GM21390 (cell line): ENCODE measurements around the gene CCDC142.
A peak's percentile ranks its signal among the peaks of the same experiment; 100 is the strongest.
"Not testable (repeated sequence)": the region's sequence is repeated elsewhere in the genome, so short reads cannot be mapped to it uniquely, and the experiment has no call there.

Experiments
- ATAC-seq: cut with Tn5 transposase; IDR thresholded peaks from one replicate; pipeline ENCODE4 v1.9.1; 2021; ENCODE audit not compliant: unreplicated experiment

CCDC142 gene

GRCh38 chr2:74442483-74443297 is 40.1 kb downstream of the CCDC142 start:
- not testable (repeated sequence) for ATAC-seq

- no peak for ATAC-seq
These were observed 40.9 kb downstream of the CCDC142 start, which contains the start of gene RTKN for GRCh38 chr2:74441690-74442482. RTKN (minus strand) TSS chr2:74441937; CDS start chr2:74441816, 121 bp downstream.

- no peak for ATAC-seq
These were observed 41.6 kb downstream of the CCDC142 start for GRCh38 chr2:74441170-74441689.

- ATAC-seq: peak; percentile 93
These were observed 42.2 kb downstream of the CCDC142 start for GRCh38 chr2:74440378-74441169.

- no peak for ATAC-seq
These were observed 42.9 kb downstream of the CCDC142 start for GRCh38 chr2:74439803-74440377.

- ATAC-seq: no peak
These were observed 43.4 kb downstream of the CCDC142 start for GRCh38 chr2:74439373-74439772.

- ATAC-seq: no peak
These were observed 44.5 kb downstream of the CCDC142 start for GRCh38 chr2:74438248-74438647.

GRCh38 chr2:74436848-74437695 is 45.7 kb downstream of the CCDC142 start:
- ATAC-seq: no peak

GRCh38 chr2:74436111-74436805 is 46.5 kb downstream of the CCDC142 start:
- no peak for ATAC-seq

GRCh38 chr2:74430502-74430901 is 52.3 kb downstream of the CCDC142 start:
- no peak for ATAC-seq

GRCh38 chr2:74429487-74430451 is 53.0 kb downstream of the CCDC142 start:
- ATAC-seq: no peak

- no peak for ATAC-seq
These were observed 54.1 kb downstream of the CCDC142 start for GRCh38 chr2:74428675-74429074.

GRCh38 chr2:74427551-74427950 is 55.2 kb downstream of the CCDC142 start:
- ATAC-seq: no peak

GRCh38 chr2:74426181-74426758 is 56.5 kb downstream of the CCDC142 start:
- no peak for ATAC-seq

GRCh38 chr2:74425523-74425922 is 57.3 kb downstream of the CCDC142 start:
- ATAC-seq: no peak

- no peak for ATAC-seq
These were observed 57.8 kb downstream of the CCDC142 start for GRCh38 chr2:74424995-74425406.

GRCh38 chr2:74424139-74424992 is 58.4 kb downstream of the CCDC142 start:
- ATAC-seq: no peak
